ENCODE measurements around the gene GRB2.
"Not testable (repeated sequence)": the region's sequence is repeated elsewhere in the genome, so short reads cannot be mapped to it uniquely, and the experiment has no call there.

DNA sequence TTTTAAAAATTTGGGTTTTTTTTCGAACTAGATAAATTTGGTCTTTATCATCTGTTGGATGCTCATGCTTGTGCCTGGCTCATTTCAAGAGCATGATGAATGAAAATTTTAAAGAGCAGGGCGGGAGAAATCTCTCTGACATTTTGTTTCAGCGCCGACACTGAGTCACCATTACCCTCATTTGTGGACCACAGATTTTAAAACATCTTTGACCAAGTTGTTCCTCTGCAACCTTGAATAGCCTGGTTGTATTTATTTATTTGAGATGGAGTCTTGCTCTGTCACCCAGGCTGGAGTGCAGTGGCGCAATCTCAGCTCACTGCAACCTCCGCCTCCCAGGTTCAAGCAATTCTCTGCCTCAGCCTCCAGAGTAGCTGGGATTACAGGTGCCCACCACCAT lies 29.0 kb upstream of the GRB2 start:
- not testable (repeated sequence) for TF ChIP-seq POLR2A, CTCF (IDR thresholded peaks at IDR 0.05)
